GM21447 (cell line): ENCODE results near the gene PKDCC.
A peak's percentile ranks its signal among the peaks of the same experiment; 100 is the strongest.
"Not testable (repeated sequence)": the region's sequence is repeated elsewhere in the genome, so short reads cannot be mapped to it uniquely, and the experiment has no call there.

Experiments used
- ATAC-seq: cut with Tn5 transposase; IDR thresholded peaks from one replicate; pipeline ENCODE4 v1.9.1; 2021; ENCODE audit not compliant: unreplicated experiment

PKDCC gene

DNA sequence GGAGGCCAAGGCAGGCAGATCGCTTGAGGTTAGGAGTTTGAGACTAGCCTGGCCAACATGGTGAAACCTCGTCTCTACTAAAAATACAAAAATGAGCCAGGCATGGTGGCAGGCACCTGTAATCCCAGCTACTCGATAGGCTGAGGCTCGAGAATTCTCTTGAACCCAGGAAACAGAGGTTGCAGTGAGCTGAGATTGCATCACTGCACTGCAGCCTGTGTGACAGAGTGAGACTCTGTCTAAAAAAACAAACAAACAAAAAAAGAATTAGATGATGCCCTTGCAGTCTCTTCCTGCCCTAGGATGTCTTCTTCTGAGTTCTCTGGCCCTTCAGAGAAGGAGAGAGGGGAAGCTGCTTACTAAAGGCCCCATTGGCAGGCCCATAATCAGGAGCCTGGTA, 37.2 kb downstream of the PKDCC start:
- not testable (repeated sequence) for ATAC-seq

DNA sequence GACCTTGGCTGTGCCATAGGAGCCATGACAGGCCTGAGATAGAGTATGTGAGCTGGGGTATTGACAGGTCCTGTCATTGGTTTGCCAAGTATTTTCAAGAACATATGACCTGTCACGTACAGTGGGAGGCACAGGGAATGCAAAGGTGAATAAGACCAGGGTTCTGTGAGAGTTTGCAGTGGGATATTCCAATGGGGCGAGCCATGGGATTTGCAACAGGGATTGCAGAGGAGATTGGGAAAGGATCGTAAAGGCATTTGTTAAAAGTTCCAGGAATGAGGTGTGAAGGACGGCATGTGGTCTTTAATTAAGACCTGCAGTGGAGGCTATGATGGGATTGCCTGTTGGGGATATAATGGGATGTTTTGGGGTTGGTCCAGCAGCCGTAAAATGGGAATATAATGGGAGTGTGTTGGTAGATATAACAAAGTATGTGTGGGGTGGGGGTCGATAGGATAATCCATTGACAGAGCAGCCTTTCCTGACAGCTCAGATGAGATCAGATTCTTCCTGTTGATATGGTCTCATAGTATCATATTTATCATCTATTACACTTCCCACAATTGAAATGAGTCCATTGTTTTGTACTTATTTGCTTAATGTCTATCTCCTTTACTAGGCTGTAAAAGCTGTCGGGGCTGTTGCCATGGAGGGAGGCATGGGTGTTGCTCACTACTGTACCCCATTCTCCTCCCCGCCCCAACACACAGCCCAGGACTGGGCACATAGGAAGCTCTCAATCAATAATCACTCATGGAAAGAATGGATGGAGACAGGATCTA, 38.1 kb downstream of the PKDCC start:
- no peak for ATAC-seq

DNA sequence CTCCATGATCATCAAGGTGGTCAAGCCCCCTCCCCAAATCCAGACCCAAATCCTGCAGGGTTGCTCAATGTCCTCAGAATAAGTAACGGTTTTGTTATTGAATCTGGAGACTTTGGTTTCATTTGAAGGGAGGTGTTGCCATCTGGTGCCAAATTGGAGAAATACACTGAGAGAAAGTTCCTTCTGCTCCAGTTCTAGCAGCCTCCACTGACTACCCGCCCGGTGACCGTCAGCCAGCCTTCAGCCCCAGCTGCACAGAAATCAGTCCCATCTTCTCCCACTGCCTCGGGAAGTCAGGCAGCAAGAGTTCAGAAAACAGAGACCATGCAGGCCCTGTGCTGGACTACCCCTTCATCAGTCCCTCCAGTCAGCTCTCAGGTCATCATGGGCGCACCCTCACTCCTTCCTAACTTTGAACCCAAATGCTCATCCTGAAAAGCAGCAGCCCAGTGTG, 38.7 kb downstream of the PKDCC start:
- ATAC-seq: no peak

DNA sequence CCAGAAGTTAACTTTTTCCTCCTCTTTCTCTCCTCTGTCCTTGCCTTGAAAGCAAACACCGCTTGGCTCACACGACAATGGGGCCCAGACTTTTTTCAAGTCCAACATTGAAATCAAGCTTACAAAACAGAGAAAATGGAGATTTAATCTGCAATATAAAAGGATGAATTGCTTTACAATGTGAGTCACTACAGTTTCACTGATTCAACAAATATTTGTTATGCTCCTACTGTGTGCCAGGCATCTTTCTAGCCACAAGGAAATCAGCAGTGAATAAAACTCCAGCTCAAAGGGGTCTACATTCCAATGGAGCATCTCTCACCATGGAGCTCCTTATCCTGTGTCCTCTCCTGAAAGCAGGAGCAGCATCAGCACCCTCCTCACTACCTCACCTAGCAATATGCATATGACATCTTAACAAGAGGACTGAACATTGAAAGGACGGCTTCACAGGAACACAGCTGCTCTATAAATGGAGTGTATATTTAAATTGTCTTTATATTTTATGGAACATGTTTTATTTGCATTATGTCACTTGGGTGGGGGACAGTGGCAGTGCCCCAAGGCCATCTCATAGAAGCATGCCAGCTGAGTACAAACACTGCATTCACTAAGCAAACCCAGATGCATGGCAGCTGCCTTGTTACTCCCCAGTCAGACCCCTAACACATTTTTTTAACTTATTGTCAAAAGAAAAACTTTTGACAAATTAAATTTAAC, 39.5 kb downstream of the PKDCC start:
- no peak for ATAC-seq

DNA sequence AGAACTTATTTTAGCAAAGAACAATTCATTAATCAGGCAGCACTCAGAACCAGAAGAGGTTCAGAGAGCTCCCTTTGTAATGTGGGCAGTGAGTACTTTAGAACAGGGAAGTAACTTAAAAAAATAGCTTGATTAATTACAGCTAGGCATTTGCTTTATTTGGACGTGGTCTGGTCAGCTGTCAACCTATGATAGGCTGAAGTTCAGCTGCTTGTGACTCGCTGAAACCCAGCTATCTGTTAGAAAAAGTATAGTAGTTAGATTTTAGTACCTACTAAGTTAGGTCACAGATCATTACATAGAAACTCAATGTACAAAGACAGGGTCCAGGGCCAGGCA, 40.0 kb downstream of the PKDCC start:
- no peak for ATAC-seq

DNA sequence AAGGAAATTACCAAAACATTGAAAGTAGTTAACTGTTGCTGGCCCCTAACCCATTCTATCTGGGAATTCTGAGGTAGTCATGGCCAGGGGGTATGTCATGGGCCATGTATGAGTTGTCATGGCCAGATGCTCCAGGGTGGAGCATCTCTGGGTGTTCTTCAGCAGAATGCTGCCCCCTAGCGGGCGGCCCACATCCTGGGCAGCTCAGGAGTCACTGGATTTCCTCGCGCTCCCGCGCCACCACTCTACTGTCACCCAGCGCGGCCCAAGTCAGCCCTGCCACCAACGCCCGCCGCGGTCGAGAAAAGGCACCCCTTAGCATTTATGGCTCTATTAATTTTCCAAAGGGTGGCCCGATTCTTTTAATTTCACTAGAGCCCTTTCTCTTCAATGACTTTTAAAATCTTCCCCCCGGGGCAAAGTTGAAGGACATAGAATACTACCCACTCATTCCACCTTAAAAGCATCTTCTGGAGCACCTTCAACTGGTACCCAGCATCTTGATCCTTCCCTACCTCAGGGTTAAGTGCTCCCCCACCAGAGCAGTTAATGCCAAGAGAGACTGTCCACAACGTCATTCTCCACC, 41.6 kb downstream of the PKDCC start:
- no peak for ATAC-seq

DNA sequence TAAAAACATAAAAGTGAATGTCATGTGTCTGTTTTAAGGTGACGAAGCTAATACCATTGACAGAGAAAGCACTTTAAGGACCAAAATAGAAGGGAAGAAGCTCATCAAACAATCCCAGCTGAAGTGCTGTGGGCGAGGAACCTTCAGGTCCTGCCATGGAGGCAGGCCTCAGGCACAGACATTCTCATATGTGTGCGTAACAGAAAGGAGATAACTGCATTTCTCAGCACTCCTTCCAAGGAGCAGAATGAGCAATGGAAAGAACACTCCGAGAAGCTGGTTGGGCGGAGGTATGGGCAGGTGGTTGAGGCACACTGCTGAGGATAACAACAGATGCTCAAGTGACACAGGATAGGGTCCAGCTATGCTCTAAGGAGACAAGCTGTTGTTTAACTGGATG, 42.4 kb downstream of the PKDCC start:
- no peak for ATAC-seq

DNA sequence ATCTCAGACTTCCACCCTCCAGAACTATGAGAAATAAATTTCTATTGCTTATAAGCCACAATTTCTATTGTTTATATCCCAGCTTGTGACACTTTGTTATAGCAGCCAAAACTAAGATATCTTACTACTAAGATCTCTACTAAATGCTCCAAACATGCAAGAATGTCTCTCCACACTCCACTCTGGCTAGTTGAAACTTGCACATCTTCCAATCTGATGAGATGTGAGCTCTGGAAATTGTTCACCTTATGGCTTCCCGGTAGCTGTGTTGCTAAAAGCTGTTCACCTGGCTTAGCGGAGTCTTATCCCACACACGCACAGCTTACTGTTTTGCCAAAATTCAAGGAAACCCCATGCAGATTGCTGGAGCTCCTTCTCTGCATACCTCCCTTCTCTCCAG, 43.9 kb downstream of the PKDCC start:
- ATAC-seq: no peak

DNA sequence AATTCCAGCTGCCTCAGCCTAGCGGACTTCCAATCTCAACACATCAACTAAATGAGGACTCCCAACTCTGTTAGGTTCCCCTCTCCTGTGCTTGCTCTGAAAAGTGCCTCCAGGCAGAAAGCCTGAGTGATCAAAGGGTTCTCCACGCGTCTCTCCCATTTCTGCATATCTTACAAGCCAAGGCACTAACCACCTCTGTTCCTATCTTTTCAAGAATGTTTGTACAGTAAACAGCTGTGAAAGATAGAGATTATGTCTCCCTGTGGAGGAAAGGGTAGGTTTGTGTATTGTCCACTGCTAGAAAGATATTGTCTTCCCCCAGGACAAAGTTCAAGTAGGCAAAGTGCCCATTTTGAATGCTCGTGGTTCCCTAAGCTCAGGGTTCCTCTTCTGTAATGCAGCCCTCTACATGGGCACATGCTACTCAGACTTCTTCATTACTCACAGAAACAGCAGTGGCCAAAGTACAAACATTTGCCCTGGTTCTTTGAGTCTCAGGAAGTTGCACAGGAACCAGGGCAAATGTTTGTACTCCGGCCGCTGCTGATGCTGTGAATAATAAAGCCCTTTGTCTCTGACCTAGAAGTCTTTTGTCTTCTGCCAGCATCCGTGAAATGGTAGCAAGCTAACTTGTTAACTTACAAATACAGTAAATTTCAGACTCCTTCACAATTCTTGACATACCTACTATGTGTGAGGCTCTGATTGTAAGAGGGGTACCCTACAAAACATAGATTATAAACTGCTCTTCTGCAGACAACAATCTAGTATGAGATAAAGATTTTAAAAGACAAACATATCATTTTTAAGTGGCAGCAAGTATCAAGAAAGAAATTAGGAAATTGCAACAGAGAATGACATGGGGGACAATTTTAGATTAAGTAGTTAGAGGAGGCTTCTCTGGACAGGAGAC, 44.5 kb downstream of the PKDCC start:
- ATAC-seq: no peak

DNA sequence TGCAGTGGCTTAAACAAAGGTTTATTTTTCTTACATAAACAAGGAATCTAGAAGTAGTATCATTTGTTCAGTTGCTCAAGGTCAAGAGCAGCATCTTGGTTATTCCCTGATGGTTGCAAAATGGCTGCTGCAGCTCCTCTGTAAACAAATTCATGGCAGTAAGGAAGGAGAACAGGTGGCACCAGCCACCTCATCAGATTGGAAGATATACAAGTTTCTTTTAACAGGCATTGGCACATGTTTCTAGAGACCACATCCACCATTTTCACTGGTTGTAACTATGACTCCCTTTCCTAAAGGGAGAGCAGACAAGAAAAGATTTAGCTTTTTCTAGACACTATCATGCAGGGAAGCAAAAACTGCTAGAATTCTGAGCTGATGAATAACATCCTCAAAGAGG, 46.3 kb downstream of the PKDCC start:
- no peak for ATAC-seq

DNA sequence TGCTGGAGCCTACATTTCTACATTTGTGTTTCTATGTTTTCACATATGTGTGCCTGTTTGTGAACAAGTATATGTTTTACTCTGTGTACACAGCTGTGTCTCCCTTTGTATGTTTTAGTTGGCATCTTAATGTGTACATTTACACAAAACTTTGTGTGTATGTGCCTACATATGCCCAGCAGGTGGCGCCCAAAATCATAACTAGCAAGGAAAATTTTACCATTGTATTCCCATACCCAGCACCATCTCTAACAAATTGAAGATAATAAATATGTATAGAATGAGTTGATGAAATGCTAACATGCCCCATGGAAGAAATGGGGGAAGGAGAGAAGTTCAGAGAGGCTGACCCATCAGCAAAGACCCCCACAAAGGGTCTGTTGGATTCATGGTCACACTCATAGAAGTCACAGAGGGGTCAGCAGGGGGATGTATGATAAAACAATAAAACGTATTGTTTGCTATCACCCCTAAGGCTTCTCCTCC, 48.1 kb downstream of the PKDCC start:
- ATAC-seq: no peak

DNA sequence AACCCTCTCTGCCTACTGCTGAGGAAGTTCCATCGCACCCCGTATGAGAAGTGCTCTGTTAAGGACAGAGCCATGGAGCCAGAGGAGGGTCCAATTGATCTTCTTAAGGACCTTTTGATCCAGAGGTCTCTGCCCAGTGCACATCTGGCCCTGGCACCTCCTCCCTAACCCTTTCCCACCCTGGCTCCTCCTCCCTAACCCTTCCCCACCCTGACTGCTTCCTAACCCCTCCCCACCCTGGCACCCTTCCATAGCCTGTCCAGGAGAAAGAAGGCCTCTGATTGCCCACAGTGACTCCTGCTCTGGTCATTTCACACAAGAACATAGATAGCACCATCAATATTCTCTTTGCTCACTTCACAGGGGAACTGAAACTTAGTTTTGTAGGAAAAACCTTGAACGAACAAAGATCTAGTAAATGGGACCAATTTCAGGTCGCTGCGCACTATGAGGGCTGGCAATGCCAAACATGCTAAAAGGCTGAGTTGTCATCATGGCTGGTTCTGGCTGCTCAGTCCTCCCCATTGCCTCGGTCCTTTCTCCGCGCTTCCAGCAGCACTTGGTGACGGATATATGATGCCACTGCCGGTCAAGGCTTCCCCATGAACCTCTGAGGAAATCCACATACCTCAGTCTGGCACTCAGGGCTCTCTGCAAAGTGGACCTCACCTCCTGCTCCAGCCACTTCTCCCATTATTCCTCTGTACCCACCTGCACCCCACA, 49.2 kb downstream of the PKDCC start:
- ATAC-seq: peak; percentile 49

DNA sequence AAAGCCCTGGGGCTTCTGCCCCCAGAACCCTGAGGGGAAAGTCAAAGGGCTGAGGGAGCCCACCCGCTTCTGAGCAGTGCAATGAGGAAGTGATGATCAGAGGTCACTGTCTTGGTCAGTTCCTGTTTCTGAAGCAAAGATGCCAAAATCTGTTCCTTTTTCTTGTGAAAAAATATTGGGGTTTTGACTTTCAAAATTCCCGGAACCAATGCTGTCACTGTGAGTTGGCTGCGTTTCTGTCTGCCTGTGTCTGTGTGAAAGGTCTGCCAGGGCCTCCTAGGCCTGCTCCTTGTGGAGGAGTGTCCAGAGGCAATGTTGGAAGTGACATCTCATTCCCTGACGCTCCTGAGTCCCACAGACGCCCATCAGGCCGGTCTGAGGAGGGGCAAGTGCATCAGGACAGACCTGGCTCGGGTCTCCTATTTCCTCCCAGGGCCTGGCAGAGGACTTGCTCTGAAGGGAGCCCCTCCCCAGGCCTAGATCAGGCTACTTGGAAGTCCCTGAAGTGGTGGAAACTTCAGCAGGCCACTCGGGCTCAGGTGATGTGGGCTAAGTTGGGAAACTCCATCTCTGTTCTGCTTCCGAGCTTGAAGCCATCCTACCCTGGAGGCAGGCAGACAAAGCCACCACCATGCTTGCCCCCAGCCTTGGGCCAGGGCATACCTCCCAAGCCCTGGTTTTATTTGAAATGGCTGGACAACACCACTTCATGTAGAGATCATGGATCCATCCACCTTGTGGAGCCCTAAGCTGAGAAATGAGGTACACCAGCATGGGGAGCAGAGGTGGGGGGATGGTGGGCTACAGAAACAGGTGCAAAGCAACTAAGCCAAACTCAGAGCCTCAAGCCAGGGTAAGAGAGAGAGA, 51.0 kb downstream of the PKDCC start:
- ATAC-seq: no peak

DNA sequence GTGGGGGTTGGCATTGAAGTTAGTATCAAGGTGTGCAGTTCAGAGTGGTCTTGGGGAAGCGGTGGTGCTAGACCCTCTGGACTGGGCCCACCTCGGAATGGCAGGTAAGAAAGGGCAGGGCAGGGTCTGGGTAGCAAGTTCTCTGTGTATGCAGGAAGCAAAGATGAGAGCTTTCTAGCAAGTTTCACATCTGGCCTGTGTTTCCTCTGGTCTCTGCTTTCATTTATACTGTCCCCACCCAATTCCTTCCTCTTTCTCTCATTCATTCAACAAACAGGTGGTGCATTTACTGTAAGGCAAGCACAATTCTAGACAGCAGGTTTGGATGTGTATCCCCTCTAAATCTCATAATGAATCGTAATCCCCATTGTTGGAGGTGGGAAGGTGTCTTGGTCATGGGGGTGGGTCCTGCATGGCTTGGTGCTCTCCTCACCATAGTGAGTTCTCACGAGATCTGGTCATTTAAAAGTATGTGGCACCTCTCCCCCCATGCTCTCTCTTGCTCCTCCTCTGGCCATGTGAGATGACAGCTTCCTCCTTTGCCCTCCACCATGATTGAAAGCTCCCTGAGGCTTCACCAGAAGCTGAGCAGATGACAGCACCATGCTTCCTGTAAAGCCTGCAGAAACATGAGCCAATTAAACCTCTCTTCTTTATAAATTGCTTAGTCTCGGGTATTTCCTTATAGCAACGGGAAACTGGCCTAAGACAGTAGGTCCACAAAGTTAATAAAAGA, 51.8 kb downstream of the PKDCC start:
- ATAC-seq: no peak

DNA sequence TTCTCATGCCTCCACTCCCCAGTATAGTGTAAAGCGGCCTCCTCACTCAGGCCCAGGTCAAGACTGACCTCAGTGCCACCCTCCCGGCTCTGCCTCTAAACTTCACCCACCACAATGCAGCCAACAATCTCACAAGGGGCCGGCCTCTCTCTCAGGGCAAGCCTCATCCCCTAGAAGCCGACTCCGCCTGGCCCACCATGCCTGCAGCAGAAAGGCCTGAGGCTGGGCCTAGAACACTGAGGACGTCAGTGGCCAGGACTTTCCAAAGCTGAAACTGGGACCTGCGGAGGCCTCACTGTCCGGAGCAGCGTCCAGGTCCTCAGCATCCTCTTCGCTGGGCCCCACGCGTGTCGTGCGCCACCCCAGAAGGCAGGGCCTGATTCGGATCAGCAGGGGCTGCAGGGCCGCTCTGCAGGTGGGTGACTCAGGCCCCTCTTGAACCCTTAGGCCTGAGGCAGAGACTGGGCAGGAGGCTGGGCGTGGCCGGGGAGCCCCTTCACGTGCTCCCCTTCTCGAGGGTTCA, 52.9 kb downstream of the PKDCC start:
- ATAC-seq: no peak

DNA sequence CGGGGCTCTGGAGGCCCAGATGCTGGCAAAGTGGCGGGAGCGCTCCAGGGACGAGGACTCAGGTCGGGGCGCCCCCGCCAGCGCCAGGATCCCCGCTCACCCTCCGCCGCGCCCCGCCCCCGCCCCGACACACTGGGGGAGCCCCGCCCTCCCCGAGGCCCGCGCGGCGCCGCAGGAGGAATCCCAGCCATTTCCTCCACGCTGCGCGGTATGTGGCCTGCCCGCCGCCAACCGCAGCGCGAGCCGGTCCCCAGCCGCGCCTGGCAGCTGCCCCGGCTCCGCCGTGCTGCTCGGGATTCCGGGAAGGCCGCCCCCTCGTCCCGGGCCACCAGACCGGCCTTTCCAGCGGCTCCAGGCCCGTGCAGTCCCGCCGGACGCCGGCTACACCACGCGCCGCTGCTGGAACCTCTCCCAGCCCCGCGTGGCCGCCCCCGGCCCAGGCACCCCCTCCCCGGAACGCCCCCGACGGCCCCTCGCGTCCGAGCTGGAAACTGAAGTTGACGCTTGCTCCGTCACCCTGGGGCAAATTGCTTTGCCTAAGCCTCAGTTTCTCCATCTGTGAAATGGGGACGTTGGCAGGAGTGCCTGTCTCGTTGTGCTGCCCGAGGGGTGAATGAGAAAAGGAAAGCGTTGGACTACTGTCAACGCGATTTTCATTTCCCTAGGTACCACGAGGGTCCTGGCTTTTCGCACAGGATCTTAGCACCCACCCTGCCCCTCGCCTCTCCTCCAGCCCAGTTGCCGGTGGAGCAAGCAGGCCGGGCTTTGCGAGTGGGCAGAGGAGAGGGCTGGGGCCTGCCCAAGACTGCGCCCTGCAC, 53.6 kb downstream of the PKDCC start:
- ATAC-seq: no peak

DNA sequence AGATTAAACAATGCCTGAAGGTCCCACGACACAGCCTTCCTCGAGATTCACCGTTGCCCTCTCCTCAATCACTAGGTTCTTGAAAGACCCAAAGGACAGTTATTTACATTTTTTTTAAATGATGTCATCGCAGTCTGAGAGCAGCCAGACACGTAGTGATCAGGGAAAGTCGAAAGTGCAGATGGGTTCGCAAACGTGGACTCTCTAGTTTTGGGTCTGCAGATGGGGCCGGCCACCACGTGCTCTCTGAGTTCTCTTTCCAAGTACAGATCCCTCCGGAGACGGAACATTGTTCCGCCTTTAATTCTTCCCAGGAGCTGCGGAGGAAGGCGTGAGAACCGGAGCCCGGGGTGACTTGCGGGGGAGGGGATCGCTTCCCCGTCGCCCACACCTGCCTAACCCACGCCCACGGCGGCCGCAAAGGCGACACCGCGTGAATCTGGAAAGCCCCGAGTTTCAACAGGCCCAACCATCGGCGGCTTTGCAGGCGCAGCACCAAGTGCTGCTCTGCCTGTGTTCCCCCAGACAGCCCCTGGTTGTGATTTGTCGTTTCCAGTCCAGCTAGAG, 54.3 kb downstream of the PKDCC start:
- ATAC-seq: peak; percentile 51
